GM19455 (cell line): ENCODE results near the gene SLC25A21.
"Not testable (repeated sequence)": the region's sequence is repeated elsewhere in the genome, so short reads cannot be mapped to it uniquely, and the experiment has no call there.

Experiments
- ATAC-seq: cut with Tn5 transposase; IDR thresholded peaks from one replicate; pipeline ENCODE4 v1.9.1; 2021; ENCODE audit not compliant: unreplicated experiment

SLC25A21 gene

DNA sequence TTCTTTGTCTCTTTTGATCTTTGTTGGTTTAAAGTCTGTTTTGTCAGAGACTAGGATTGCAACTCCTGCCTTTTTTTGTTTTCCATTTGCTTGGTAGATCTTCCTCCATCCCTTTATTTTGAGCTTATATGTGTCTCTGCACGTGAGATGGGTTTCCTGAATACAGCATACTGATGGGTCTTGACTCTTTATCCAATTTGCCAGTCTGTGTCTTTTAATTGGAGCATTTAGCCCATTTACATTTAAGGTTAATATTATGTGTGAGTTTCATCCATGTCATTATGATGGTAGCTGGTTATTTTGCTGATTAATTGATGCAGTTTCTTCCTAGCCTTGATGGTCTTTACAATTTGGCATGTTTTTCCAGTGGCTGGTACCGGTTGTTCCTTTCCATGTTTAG is 276.1 kb downstream of the SLC25A21 start:
- not testable (repeated sequence) for ATAC-seq

DNA sequence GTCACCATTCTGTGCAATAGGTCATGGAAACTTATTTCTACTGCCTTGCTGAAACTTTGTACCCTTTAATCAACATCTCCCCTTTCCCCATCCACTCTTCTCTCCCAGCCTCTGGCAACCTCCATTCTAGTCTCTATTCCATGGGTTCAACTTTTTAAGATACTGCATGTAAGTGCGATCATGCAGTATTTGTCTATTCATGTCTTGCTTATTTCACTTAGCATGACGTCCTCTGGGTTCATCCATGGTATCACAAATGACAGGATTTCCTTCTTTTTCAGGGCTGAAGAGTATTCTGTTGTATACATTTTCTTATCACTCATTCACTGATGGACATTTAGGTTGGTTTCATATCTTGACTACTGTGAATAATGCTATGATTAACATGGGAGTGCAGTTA is 288.4 kb downstream of the SLC25A21 start:
- ATAC-seq: no peak

DNA sequence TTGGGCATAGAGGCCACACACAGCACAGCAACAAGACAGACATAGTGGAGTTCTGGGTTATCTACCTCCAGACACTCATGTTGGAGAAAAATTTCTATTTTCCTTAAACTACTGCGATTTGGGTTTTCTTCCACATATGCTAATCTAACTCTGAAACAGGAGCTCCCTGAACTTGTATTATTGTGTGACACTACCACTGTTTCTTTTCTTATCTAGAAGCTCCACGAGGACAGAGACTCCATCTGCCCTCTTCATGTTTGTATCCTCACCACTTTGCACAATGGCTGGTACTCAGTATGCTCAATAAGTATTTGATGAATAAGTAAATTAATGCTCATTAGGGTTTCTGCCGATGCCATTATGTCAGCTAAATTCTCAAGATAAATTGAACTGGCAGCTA is 292.1 kb downstream of the SLC25A21 start:
- no peak for ATAC-seq

DNA sequence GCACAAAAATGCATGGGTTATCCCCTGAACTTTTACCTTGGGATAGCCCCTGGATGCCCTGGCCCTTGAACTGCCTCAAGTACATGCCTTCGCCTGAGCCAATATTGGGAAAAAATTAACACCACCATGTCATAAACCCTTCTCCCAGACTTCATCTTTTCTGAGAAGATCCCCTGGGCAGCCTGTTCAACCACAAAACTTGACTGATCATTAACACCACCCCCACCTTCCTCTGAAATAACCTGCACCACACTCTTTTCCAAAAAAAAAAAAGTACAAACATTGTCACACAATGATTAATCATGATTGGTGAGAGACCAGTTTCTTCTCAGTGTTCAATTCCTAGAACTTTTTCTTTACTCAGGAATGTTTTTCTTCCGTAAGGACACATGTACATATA is 292.8 kb downstream of the SLC25A21 start:
- no peak for ATAC-seq

DNA sequence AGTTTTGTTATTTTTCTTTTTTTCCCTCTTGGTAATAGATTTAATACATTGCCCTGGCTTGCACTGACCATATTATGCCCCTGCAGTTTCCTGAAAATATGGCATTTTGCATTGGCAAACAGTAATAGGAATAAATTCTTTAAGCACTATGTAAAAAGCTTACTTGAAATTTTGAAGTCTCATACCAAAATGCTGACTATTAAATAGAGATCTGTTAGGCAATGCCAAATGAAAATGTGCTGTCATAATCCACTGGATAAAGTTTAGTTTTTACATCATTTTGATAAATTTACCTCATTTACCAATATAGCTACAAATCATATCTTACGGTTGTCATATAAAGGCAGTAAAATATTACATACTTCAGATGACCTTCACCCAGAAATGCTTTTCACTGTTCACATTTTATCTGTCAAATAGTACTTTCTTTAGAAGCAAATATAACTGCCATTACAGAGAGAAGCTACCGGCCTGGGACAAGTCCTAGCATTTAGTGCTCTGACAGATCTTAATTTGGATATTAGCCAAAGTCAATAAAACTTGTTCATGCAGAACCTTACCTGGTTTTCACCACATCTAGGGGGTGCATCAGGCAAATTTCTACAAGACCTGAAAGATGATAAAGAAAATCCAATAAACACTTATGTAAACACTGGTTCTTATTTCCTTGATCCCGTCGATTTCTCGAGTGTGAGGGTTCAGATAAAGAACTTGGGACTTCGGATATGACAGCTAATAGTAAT is 297.8 kb downstream of the SLC25A21 start:
- no peak for ATAC-seq

DNA sequence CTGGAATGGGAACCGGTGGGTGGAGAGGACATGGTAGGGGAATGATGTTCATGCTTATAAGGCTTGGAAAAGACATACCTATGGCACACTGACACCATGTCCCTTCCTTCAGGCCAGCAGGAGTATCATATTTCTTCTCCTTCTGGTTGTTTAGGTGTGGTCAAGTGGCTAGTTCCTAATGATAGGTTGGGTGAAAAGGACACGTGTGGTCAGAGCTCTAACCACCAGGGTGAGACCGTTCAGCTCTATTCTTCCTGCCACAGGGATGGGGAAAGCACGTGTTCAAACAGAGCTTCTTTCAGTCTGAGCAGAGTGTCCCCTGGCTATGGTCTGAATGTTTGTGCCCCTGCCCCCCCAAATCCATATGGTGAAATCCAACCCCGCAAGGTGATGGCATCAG is 301.6 kb downstream of the SLC25A21 start:
- no peak for ATAC-seq

DNA sequence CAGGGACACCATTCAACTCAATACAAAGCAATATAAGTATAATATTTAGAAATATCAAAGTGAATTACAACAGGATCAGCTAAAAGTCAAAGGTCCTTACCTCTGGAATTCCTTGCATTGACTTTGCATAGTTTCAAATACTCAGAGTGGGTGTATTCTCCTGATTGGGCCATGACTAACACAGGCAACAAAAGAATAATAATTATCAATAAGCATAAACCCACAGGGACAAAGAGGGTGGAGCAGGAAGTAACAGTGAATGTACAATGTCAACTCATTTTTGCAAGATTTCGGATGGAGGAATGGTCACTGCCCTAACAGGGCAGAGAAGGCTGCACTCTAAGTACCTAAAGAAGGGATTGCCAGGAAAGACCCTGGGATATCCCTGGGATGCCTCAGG is 303.3 kb downstream of the SLC25A21 start:
- no peak for ATAC-seq

DNA sequence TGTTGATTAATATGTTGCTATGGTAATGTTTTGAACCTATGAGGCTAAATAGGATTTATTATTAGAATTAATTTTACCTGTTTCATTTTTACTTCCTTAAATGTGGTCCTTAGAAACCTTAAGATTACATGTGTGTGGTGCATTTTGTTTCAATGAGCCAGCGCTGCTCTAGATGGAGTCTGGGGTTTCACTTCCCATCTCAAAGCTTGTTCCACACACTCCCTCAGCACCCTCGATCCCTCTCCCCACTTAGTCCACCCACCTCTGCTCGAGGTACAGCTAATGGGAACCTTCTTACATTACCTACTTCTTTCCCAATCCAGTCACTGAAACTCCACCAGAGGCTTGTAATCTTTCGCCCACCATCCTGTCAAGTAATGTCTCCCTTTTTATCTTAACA is 305.5 kb downstream of the SLC25A21 start:
- peak; percentile 83 for ATAC-seq

DNA sequence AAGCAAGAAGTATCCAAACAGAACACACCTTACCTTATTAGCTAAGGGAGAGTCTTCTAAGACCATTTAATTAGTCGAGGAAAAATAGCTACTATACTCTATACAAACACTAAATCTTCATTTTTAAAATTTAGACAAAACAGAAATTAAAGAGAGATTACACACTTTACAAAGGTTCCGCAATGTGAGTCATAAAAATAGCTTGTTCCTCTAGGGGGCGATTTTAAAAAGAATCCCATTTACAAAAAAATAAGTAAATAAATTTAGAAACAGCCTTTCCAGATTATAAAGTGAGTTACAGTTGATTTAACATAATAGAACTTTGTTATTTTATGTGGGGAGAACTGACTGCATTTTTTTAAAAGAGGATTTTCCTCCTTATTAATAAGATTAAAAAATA is 309.1 kb downstream of the SLC25A21 start:
- no peak for ATAC-seq

DNA sequence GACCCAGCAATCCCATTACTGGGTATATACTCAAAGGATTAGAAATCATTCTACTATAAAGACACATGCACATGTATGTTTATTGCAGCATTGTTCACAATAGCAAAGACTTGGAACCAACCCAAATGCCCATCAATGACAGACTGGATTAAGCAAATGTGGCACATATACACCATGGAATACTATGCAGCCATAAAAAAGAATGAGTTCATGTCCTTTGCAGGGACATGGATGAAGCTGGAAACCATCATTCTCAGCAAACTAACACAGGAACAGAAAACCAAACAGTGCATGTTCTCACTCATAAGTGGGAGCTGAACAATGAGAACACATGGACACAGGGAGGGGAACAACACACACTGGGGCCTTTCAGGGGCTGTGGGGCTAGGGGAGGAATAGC is 310.2 kb downstream of the SLC25A21 start:
- ATAC-seq: not testable (repeated sequence)

DNA sequence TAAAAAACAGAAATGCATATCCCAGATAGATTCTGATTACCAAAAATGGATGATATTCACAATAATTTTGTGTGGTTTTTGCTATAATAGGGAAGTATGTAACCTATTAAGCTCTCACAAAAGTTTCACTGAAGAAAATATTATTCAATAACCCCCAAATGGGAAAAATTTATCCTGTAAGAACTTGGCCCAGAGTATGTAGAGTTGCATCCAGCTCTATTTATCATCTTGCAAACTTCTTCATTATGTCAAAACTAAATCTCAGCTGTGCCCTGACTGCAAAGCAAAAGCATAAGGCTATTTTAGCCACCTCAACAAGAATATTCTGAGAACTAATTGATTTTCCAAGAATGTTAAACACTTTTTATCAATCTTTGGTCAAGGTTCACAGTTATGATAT is 311.6 kb downstream of the SLC25A21 start:
- ATAC-seq: no peak

DNA sequence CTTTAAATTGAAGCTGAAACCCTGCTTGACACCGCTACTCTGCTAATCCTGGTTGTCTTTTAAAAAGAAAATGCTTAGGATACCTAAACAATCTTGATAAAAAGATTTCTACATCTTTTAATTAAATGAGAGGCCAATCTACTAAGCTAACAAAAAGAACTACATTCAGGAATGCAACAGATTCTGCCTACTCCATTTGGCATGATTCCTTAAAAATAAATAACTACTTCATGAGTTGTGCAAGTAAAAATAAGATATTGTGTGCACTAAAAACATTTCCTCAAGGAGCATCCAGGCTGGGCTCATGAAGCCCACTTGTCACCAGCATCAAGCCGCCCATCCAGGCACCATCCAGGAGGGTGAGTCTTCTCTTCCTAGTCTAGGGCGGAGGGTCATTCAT is 313.3 kb downstream of the SLC25A21 start:
- ATAC-seq: no peak

DNA sequence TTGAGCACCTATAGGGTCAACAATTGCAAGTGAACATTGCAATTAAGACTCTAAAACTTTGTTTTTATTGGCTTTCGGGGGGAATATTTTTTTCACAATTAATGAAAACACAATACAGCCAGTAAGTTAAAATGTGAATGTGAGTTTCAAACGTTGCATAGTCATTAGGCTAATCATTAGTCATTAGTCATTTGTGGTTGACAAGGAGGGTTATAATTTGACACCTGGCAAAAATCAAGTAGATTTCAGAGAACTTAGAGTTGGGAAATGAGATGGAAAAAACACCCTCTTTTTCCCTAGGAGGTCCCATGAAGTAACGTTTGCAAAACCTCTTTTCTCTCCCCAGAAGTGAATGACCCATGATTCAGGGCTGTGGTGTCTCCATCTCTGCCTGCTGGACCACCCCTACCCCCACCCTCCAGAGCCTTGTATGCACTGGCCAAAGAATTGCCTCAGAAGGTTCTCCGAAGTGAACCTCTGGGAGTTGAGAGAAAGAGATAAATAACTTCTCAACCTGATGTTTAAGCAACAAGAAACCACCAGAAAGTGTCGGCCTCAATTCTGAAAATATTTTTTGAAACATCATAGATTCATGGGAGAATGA is 314.5 kb downstream of the SLC25A21 start:
- no peak for ATAC-seq

DNA sequence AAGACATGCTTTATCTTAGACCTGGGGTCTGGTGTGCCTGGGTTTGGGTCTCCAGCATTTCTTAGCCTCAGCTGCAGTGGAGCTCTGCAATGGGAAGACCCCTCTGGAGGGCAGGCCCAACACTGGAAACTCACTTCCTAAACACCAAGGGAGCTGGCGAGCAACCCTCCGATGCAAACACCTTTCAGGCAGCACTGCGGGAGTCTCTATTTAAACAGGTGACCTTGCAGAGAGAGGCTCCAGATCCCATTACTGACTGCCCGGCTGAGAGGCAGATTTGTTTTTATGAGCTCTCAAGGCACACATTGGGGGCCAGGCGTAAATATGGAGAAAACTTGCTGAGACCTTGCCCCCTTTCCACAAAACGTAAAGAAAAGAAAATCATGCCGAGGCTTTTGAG is 315.3 kb downstream of the SLC25A21 start:
- ATAC-seq: no peak

DNA sequence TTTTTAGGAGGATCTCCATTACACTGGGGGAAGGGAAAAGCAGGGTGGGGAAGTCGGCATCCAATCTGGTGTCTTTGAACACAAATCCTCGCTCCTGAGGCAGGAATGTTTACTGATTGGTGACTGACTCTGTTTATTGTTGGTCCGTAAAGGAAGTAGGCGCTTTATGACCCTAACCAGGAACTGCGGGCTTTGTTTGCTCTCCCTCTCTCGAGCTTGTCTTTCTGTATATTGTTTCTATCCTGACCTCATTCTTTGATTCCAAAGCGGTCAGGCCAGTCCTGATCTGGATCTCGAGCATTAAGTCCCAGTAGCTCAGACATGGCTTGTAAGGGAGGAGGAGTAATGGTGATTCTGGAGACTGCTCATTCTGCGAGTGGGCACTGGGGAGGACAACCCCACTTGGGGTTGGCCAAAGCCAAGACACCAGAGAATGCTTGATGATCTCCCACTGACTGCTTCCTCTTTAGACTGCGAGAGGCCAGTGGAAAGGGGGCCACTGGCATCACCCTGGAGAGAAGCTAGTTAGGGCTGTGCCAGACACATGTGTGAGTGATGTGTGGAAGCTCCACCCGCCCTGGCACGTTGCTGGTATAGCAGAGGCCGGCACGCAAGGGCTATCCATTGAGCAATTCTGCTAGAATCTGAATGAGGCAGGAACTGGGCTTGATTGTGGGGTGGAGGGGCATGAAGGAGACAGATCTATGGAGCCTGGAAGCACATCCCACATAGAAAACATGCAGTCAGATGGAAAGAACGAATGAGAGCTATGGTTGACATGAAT is 316.1 kb downstream of the SLC25A21 start:
- no peak for ATAC-seq

DNA sequence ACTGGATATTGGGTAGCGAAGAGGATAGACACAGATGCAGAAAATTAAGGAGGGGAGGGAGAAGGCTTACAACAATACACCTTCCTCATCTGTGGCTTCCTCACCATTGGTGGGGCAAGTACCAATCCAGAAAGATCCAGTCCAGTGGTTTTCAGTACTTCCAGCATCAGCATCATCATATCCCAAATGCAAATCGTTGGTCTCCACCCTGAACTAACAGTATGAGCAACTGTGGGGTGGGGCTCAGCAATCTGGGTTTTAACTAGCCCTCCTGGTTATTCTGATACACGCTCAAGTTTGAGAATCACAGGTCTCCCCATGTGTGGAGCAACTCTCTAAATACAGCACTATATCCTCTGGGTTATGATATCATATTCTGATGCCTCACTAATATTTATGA is 317.0 kb downstream of the SLC25A21 start:
- ATAC-seq: no peak

DNA sequence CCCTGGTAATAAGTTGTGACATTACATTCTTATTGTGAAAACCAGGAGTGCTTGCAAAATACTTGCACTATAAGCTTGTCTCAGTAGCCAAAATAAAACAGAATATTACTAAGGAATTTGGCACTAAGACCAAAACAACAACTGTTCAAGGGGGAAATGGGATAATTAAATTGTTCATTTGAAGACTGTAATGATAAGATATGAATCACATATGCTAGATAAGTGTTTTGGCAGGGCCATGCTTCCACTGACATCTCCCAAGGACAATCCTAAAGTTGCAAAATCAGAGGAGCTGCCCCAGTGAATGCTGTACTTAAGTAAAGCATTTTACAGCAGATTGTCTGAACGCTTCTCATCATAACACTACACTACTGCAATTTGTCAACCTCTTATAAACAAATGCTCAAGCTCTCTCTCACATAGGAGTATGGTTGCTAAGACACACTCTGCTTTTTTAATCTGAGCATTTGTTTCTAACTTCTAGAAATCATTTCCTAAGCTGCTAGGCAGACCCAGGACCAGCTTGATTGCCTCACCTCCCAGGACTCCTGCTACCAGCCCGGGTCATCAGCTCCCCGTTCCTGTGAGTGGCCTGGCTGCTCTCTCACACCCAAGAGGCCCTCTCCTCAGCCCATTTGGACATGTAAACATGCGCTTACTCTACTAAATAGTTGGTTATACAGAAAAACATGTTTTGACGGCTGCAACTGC is 319.3 kb downstream of the SLC25A21 start:
- ATAC-seq: no peak

DNA sequence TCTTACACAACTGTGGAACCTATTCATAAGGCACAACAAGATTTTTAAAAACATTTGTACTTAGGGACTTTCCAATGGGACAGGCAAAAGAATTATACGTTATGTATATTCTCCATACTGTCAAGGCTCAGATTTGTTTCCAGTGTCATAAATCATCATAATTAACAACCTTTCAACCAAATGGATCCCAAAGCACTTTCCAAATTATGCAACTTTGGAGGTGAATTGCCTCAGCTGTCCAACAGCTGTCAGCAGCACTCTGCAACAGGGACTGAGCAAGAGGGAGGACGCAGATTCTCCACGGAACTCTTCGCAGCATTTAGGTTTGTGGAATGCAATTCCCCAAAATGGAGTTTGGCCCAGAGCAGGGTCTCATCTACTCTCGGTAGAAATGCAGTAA is 324.2 kb downstream of the SLC25A21 start:
- ATAC-seq: no peak

DNA sequence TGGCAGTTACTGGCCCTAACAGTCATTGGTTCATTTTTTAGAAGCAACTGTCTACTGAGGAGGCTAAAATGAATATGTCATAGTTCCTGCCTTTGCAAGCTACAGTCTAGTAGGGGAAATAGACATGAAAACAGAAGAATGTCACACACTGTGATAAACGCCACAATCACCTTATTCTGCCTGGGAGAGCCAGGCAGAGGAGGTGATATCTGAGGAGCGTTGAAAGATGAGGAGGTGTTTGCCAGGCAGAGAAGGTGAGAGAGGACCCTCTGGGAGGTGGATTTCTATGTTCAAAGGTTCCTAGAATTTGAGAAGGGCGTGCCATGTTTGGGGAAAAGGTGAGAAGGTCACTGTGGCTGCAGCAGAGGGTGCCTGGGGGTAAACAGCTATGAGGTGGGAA is 325.0 kb downstream of the SLC25A21 start:
- no peak for ATAC-seq

DNA sequence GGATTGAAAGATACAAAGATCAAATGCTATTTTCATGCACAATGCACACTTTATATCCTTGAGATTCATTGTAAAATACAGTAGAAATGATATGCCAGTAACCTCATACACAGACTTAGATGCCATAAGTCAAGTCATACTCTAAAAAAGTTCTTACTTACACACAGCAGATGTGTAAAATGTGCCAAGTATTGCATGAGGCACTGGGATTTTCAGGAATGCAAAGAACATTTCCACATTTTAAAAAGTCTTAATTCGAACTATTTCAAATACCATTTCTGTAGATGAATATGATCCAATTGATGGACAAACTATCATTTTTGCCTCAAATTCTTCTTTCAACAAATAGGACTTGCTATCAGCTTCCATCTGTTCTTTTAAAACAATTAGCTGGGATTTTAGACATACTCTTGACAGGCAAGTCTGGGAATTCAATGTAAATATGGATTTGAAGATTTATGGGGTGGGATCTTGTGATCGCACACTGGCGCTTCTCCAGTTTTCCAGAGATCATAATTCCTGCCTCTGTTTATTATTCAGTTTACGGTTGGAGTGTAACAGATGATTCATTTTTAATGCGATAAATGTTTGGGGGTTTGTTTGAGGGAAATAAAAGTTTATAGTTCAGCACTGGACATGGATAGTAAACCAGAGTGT is 326.9 kb downstream of the SLC25A21 start:
- ATAC-seq: no peak
